Measurements from ENCODE around the gene MR1. TPM values are rescaled to one million over a fixed set of nuclear protein-coding genes. Genes with fewer than 3 reads are reported as not detected.

Gene MR1
- polyA plus RNA-seq, 4 donors: 4.1 to 16.5 (median 4.9) TPM

DNA sequence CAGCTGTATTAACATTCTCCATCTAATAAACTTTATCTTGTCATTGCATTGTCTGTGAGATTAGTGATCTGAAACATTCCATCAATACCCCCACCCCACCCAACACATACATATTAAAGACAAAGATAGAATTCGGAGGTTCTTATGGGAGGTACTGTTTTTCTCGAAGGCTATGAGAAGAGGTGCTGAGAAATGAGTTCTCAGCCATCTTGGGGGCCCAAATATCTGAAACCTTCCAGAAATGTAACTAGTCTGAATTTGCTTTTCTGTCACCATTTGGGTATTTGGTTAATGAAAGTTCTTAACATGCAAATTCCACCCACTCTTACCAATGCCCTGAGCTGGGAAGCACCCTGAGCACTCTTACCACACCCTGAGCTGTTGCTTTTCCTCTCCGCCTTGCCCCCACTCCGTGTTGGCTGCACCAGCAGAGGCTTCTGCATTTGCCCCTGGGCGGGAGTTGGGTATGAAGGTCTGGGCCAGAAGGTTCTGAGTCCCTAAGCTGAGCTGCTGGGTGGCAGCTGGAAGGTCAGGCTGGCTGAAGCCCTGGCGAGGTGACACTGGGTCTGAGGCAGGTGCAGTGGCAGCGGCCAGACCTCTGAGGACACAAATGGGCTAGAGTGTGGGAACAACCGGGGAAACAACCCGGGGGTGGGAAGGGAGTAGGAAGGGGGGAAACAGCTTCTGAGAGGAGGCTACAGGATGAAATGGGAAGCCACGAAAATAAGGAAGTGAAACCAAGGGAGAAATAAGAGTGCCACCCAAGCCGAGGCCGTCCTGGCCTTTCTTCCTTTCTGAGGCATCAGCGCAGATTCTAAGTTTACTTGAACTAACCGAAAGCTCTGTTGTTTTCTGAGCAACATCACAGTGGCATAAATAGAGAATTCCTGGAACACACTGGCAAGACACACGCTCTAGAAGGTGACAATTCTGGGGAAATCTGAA lies 28.4 kb downstream of the MR1 start:
- DNase-seq (ENCODE audit: low read depth in 4 of 4, low spot score in 3 of 4): no peak

DNA sequence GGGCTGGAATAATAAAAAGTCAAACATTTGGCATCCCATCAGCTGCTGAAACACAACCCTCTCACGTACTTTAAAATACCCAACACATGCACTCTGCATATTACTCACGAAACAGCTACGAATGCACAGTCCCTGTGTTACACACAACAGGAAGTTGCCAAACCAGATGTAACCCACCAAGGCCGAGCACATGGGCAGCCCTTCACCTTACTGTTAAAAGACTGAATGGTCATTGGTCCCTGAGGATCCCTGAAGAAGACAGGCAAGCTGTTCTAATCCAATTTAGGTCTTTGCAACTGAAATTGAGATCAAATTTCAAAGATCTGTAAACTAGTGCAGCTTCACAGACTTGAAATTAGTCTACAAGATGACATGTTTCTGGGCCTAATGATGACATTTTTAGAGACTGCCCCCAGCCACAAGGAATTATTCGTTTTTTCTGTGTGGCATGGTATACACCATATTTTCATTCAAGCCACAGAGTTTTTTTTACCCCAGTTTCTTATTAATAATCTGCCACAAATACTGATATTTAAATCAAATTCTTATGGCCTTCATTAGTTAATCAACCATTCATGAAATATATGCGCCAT lies 29.1 kb downstream of the MR1 start:
- no peak for DNase-seq (ENCODE audit: low read depth in 4 of 4, low spot score in 3 of 4)

DNA sequence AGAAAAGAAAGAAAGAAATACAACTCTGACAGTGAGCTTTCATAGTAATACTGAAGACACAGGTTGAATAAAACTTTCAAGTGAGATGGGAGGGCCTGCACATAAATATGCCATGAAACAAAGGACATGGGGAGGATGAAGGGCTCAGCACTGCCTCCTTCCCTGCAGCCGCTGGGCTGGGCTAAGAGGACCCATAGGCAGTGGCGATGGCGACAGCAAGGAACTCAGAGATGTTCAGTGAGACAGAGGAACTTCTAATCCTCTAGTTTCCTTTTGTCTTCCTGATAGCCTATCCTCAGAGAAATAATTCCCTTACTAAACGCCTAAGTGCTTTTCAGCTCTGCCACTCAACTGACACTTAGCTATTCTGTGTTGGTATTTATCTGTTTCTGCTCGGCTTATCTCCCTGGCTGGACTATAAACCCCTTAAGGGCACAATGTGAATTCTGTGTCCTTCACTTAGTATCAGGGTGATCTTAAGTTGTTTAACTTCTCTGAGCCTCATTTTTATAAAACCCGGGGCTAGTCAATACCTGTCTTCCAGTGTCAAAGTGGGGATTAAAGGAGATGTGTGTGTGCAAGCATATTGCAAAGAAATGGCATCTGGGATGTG lies 30.3 kb downstream of the MR1 start:
- no peak for DNase-seq (ENCODE audit: low read depth in 4 of 4, low spot score in 3 of 4)

DNA sequence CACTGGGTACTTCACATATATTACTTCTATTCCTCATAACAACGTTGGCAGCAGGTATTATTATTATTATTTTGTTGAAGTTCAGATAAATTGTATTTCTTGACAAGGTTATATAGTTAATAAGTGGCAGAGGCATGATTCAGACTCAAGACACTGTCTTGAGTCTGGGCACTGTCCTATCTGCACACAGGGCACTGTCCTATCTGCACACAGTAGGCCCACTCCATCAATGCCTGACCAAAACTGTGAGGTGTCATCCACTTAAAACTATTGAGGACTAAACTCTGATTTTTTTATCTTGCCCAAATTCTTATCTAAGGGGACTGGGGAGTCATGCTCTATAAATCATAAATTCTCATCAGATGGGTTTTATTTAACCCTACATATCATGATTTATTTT lies 30.9 kb downstream of the MR1 start:
- DNase-seq (ENCODE audit: low read depth in 4 of 4, low spot score in 3 of 4): no peak

DNA sequence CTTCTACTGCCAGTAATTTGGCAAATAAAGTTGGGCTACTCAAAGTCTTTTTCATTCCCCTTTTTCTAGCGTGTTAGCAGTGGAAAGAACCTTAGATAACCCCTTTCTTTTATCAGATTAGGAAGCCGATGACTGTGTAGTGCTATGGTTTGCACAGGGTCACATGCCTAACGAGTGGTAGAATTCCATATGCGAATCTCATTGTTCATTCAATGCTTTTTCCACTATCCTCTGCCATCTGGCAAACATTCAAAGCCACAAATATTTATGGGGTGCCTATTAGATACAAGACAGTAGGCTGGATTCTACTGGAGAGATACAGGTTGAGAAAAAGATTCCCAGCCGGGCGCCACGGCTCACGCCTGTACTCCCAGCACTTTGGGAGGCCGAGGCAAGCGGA lies 39.9 kb downstream of the MR1 start:
- no peak for DNase-seq (ENCODE audit: low read depth in 4 of 4, low spot score in 3 of 4)

DNA sequence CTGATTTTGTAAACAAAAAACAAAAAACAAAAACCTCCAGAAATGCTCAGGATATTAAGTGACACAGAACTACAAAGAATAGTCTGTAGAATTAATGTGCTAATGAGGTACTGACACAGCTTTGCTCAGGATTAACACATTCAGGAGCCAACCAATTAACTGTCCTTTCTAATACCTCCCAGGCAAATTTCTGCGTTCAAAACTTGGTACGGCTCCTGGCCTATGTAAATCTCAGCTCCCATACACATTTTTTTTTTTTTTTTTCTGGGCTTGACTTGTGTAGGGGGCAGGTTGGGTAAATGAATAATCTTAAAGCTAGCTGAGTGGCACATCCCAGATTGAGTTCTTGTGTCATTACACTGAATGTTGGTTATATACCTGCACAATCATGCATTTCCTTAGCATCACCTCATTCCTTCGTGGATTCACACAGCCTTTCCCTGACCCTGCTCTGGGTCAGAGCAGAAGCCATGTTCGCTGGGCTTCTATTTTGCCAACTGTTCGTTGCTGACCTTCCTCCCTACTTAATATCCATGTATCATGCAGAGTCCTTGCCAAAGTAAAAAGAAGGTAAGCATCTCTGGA lies 42.1 kb downstream of the MR1 start:
- no peak for DNase-seq (ENCODE audit: low read depth in 4 of 4, low spot score in 3 of 4)

DNA sequence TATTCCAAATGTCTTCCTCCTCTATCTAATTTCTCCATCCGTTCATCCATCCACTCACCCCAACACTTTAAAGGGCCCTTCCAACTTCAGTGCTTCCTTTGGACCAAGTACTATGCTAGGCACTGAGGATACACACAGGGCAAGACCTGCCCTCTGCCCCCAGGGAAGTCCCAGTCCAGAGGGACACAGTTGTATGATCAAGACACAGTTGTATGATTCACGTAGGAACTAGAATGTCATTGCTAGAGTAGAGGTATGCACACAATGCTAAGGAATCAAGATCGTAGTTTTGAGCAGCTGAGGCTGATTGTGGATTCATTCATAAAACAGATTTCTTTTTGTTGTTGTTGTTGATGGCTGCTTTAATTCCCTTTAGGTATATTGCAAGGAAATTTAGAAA lies 43.1 kb downstream of the MR1 start:
- no peak for DNase-seq (ENCODE audit: low read depth in 4 of 4, low spot score in 3 of 4)

DNA sequence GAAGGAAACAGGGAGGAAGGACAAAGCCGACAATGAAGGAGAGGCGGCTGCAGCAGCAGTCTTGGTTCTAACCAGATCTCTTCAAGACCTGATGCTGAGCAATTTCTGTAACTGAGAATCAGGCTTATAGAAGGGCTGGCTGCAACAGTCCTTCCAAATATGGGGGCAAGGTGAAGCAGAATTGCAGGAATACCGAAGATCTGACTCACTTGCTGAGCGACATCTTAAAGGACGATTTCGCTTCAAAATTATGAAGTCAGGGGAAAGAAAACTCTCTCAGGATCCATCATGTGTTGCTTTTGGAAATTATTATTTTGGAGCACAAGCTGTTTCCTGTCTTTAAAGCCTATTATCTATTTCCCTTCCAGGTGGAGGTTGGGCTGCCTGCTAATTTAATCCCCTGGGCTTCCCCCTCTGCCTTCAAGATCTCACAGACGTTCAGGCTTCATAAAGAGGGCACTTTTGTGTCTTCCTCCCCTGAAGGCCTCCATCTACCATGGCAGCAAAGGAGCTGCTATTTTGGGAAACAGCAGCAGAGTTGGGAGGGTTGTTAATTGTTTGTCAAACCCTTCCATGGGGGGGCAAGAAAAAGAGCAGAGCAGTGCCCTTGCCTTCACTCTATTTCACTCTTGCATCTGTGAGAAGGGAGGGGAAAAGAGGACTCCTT lies 43.9 kb downstream of the MR1 start:
- DNase-seq (ENCODE audit: low read depth in 4 of 4, low spot score in 3 of 4): no peak

DNA sequence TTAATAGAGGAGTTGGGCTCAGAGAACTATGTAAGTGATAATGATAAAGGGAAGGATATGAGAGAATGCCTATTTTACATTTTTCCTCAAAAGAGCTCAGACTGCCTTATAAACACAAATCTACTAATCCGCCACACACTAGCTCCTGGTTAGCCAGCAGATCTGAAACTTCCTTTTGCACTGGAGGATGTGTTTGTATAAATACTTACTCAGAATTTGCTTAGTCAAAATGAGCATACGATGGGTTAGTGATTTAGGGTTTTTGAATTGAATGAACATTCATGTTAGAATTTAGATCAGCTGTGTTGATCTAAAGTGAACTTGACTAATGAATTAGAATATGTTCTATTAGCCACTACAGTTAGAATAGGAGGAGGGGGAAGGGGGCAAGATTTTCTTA lies 45.6 kb downstream of the MR1 start:
- DNase-seq (ENCODE audit: low read depth in 4 of 4, low spot score in 3 of 4): no peak

DNA sequence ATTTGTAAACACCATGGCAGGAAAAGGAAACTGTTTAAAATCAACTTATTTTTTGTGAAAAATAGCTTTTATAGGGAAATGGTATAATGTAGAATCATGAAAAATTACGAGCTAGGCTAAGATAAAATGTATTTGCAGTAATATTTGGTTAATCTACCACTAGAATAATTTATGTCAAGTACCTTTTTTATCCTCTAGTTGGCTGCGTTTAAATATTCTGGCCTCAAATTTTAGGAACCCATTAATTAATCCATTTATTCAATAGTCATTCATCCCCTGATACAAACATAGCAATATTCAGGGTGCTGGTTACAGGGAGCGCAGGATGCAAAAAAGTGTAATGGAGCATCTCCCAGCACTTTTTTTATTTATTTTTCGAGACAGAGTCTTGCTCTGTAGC lies 46.1 kb downstream of the MR1 start:
- no peak for DNase-seq (ENCODE audit: low read depth in 4 of 4, low spot score in 3 of 4)

DNA sequence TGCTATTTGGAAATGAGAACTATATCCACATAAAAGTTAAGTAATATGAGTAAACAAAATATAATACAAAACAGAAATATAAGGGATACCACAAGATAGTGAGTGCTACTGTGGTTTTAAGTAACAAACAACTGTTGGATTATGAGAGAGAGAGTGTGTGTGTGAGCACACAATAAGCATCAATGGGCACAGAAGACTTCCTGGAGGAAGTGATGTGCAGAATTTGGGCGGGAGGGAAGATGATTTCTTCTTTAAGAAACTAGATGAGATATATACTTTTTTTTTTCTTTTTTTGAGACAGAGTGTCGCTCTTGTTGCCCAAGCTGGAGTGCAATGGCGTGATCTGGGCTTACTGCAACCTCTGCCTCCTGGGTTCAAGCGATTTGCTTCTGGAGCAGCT lies 46.8 kb downstream of the MR1 start:
- no peak for DNase-seq (ENCODE audit: low read depth in 4 of 4, low spot score in 3 of 4)

DNA sequence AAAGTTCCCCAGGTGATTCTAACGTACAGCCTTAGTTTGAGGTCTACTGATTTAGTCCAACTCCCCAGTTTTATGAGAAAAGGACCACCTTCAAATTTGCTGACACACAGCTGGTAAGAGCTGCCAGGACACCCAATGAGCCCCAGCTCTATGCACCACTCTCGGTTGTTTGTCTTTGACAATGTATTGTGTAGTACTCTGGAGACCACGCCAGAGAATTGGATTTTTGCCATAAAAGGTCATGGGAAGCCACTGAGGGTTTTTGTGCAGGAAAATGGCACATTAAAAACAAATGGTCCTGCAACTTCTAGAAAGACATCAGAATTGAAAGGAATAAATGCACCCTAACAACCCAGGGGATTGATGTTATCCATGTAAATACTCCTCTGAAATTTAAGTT lies 47.6 kb downstream of the MR1 start:
- DNase-seq (ENCODE audit: low read depth in 4 of 4, low spot score in 3 of 4): no peak

DNA sequence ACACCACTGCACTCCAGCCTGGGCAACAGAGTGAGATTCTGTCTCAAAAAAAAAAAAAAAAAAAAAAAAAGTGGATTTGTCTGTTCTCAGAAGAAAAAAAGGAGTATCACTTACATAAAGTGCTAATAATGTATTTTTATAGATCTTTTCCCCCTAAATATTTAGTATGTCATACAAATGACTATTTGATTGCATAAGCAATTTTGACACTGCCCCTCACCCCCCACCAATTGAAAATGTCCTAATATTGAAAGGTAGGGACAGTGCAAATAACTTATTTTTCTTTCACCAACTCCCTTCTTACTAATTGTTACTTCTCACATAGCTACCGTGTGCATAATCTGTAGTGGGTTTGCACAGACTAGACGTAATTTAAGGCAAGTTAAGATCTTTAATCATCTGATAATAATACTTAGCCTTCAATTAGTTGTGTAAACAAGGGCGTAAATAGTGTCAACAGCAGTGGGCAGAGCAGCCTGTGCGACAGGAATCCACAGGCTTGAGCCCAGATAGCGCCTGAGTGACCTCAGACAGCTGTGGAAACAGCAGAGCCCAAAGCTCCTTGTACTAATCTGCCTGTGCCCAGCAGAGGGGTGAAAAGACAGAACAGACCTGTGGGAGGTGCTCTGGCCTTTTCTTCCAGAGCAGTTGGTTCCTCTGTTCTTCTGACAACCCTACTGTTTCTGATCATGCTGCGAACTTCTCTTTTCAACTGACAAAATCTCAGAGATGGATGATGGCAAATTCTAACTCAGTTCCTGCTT lies 50.2 kb downstream of the MR1 start:
- DNase-seq (ENCODE audit: low read depth in 4 of 4, low spot score in 3 of 4): no peak

DNA sequence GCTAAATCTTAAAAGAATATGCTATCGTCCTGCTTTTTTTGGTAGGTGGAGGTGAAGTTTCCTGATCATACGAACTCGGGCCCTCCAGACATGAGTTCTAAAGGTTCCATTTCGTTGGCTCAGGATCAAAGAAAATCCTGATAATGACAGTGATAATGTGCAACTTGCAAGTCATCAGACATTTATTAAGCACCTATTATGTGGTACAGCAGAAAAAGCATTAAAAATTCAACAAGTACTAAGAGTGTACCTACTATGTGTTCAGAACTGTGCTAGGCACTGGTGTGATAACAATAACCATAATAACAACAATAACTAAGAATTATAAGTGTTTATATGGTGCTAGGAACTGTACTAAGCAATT lies 50.8 kb downstream of the MR1 start:
- no peak for DNase-seq (ENCODE audit: low read depth in 4 of 4, low spot score in 3 of 4)

DNA sequence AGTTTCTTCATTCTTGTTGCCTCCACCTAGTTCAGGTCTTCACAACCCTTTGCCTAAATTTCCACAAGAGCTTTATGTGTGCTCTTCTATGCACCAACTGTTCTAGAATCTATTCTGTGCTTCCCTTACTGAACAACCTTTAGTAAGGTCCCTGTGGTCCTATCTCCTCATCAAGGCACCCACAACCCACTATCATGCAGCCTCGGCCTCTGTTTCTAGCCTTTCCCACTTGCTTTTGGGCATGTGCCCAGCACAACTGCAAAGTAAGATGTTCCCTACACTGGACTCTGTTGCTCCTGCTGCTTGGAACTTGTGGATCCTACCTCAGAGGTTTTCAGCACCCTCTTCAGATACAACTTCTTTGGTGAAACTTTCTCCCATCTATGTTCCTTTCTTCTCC lies 52.3 kb downstream of the MR1 start:
- no peak for DNase-seq (ENCODE audit: low read depth in 4 of 4, low spot score in 3 of 4)

DNA sequence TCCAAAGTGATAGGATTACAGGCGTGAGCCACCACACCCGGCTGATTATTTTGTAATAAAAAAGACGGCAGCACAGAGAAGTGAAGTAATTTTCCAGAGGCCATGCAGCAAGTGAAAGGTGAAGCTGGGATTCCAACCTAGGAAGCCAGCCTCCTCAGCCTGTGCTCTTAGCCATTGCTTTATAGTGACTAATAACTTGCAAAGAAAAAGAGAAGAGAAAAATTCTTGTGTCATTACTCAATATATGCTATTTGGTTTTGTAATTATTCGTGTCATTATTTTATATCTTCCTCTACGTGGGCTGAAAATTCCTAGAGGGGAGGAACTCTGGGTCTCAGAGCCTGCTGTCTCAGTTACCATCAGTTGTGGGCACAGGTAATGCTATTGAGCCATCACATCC lies 53.1 kb downstream of the MR1 start:
- no peak for DNase-seq (ENCODE audit: low read depth in 4 of 4, low spot score in 3 of 4)

DNA sequence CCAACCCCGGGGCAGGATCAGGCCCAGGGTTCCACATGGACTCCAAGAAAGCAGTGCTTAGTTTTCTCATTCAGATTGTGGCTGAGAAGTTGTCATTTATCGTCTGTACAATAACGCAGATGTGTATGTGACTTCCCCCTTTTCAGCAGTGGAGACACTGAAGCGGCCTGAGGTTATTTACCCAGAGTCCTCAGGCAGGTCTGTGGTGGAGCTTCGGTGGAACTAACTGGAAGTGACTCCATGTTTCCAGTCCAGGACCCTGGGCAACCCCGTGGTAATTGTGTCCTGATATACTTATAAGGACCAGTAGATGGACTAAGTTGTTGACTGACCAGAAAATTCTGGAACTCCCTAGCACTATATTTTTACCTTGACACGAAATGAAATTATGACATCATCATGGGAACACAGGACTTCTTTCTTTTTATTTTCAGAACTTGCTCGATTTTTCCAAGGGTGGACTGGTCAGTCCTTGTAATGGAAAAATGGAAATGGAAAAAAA lies 53.7 kb downstream of the MR1 start:
- DNase-seq (ENCODE audit: low read depth in 4 of 4, low spot score in 3 of 4): no peak

DNA sequence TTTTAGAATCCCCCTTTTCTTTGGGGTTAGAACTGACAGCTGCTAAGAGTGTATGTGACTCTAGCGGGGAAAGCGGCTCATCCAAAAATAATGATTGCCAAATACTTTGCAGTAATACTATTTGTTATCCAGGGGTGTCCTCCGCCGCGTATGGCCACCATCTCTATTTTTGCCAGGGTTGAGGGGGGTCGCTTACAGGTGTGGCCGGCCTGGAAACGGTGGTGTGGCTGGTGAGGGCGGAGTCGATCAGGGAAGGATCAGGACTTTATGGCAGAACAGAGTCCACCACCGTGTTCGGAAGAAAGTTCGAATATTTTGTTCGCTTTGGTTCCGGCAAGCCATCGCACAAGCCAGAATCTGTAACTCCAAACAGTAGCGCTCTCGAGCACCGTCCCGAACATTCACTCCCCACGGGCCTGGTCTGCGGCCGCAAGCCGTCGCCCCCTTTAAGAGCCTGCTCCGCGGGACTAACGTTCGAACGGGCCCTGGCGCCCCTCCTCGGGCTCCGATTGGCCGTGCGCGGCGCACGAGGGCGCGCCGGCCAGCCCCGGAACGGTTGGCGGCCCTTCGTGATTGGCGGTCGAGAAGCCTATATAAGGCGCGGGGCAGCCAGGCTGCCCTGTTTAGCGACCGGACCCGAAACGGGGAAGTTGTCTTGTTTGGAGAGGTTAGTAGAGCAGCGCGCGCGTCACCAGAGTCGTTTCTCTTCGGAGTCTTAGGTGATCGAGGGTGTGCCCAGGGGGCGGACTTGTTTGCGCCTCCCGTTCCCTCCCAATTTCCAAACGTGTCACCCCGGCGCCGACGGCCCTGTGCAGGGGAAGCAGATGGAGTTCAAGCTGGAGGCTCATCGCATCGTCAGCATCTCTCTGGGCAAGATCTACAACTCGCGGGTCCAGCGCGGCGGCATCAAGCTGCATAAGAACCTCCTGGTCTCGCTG lies 54.6 kb downstream of the MR1 start, which contains the start of gene IER5:
TSS of gene IER5 (plus strand) at position 622 of the 938 bp plus-strand sequence. CDS start at position 825, 203 bp downstream.
- peak; percentile 92 to 95 (median 93) for DNase-seq (ENCODE audit: low read depth in 4 of 4, low spot score in 3 of 4)
